Breast epithelium (tissue), 3 donors: ENCODE data around the gene SMC4.

Source experiments
- CTCF ChIP-seq, 3 donors: fragments of 450-650 bp; IDR thresholded peaks; one replicate each; pipeline ENCODE4 v1.5.1; 2016 to 2017; ENCODE audit warnings: antibody characterized with exemption in 3 of 3, mild to moderate bottlenecking in 3 of 3, moderate library complexity in 3 of 3
- POLR2AphosphoS5 ChIP-seq, 3 donors: sonication (generic); formaldehyde crosslinking; IDR thresholded peaks; one replicate each; pipeline ENCODE4 v1.6.1; 2017; ENCODE audit warnings: antibody characterized with exemption in 3 of 3

DNA sequence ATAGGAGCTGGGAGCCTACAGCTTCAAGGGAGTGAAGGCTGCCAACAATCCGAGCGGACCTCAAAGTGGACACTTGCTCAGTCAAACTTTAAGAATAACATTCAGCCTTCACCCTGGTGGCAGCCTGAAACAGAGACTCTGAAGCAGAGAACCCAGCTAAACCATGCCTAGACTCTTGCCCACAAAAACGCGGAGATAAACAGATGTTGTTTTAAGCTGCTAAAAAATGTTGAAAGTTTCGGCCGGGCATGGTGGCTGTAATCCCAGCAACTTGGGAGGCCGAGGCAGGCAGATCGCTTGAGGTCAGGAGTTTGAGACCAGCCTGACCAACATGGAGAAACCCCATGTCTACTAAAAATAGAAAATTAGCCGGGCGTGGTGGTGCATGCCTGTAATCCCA is 79.9 kb downstream of the SMC4 start:
- TF ChIP-seq POLR2AphosphoS5 (IDR thresholded peaks at IDR 0.05) (no peak), CTCF (IDR thresholded peaks at IDR 0.05) (no peak)
